ENCODE data around the gene ZMYND19.
A peak's percentile ranks its signal among the peaks of the same experiment; 100 is the strongest.

ZMYND19 gene

GRCh38 chr9:137582286-137582860 lies 7.9 kb downstream of the ZMYND19 start:
- Histone ChIP-seq H3K4me1 (ENCODE audit: control insufficient read depth in 1 of 2, insufficient read depth in 2 of 2, low read length in 2 of 2) (peaks cover 4 to 8% of the 10 kb centered on the region in 2 donors), H3K36me3 (ENCODE audit: control insufficient read depth in 1 of 2, insufficient read depth in 2 of 2, low read length in 2 of 2) (peaks cover 20 to 41% of the 10 kb centered on the region in 2 donors), H3K27me3 (ENCODE audit: low read depth, low read length) (no peaks in the 10 kb centered on the region), H3K4me3 (ENCODE audit: low read depth in 1 of 2, low read length in 2 of 2) (no peak overlapping the region), H3K9me3 (ENCODE audit: control insufficient read depth in 1 of 2, low read length in 2 of 2) (no peaks in the 10 kb centered on the region), H3K27ac (ENCODE audit: low read length) (no peak overlapping the region)

GRCh38 chr9:137581361-137582285 lies 8.7 kb downstream of the ZMYND19 start:
- Histone ChIP-seq H3K9me3 (ENCODE audit: control insufficient read depth in 1 of 2, low read length in 2 of 2) (no peaks in the 10 kb centered on the region), H3K4me1 (ENCODE audit: control insufficient read depth in 1 of 2, insufficient read depth in 2 of 2, low read length in 2 of 2) (peaks cover 4 to 16% of the 10 kb centered on the region in 2 donors), H3K27ac (ENCODE audit: low read length) (no peak overlapping the region), H3K27me3 (ENCODE audit: low read depth, low read length) (no peaks in the 10 kb centered on the region), H3K4me3 (ENCODE audit: low read depth in 1 of 2, low read length in 2 of 2) (no peak overlapping the region), H3K36me3 (ENCODE audit: control insufficient read depth in 1 of 2, insufficient read depth in 2 of 2, low read length in 2 of 2) (peaks cover 12 to 35% of the 10 kb centered on the region in 2 donors)

DNA sequence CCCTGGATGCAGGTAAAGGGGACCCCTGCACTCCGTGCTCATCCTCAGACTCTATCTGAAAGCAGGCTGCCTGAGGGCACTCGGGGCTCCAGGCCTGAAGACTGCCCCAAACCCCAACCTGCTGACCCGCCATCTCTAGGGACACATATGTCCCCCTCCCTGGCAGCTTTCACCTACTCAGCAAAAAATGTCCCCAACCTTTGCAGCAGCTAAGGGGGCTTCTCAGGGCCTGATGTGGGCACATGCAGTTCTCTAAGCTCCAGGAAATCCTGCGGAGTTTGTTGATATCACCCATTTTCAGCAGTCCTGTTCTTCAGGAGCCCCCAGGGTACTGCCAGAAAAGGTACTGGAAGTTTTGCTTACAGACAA lies 9.4 kb downstream of the ZMYND19 start:
- Histone ChIP-seq H3K36me3 (ENCODE audit: control insufficient read depth in 1 of 2, insufficient read depth in 2 of 2, low read length in 2 of 2) (peaks cover 12 to 35% of the 10 kb centered on the region in 2 donors), H3K4me1 (ENCODE audit: control insufficient read depth in 1 of 2, insufficient read depth in 2 of 2, low read length in 2 of 2) (peaks cover 4 to 23% of the 10 kb centered on the region in 2 donors), H3K4me3 (ENCODE audit: low read depth in 1 of 2, low read length in 2 of 2) (no peak overlapping the region), H3K27me3 (ENCODE audit: low read depth, low read length) (no peaks in the 10 kb centered on the region), H3K27ac (ENCODE audit: low read length) (no peak overlapping the region), H3K9me3 (ENCODE audit: control insufficient read depth in 1 of 2, low read length in 2 of 2) (no peaks in the 10 kb centered on the region)

DNA sequence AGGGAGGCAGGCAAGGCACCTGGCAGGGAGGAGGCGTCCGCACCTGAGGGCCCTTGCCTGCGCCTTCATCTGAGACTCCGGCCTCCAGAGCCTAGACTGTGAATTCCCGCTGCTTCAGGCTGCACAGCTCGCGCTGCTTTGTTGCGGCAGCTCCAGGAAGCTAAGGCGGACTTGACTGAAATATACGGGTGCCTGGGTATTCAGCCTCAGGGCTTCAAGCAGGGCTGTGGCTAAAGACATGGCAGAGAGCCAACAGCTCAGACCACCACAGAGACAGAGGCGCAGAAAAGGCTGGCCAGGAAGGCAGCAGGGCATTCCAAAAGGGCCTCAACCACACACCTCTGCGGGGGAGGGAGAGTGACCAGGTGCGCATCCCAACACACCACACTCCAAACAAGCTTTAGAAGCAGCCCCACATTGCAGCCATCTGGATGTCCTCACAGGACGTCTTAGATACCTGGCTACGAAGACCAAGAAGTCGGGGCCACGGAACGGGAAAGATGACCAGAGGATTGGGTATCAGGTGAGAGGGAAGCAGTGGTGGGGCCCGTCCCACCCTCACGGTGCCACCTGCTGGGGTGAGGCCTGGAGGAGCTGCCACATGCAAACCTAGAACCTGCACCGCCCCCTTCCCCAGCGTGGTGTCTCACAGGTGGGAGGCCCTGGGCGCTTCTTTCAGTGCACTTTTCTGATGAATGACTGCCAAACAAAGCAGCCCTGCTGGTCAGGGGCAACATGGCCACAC lies 9.9 kb downstream of the ZMYND19 start:
- H3K9me3 ChIP-seq (ENCODE audit: control insufficient read depth in 1 of 2, low read length in 2 of 2): no peaks in the 10 kb centered on the region
- H3K27me3 ChIP-seq (ENCODE audit: low read depth, low read length): no peaks in the 10 kb centered on the region
- H3K27ac ChIP-seq (ENCODE audit: low read length): no peak overlapping the region
- H3K4me1 ChIP-seq (ENCODE audit: control insufficient read depth in 1 of 2, insufficient read depth in 2 of 2, low read length in 2 of 2): peaks cover 4 to 25% of the 10 kb centered on the region in 2 donors
- peaks cover 16 to 35% of the 10 kb centered on the region in 2 donors for H3K36me3 ChIP-seq (ENCODE audit: control insufficient read depth in 1 of 2, insufficient read depth in 2 of 2, low read length in 2 of 2)
- no peak overlapping the region for H3K4me3 ChIP-seq (ENCODE audit: low read depth in 1 of 2, low read length in 2 of 2)

DNA sequence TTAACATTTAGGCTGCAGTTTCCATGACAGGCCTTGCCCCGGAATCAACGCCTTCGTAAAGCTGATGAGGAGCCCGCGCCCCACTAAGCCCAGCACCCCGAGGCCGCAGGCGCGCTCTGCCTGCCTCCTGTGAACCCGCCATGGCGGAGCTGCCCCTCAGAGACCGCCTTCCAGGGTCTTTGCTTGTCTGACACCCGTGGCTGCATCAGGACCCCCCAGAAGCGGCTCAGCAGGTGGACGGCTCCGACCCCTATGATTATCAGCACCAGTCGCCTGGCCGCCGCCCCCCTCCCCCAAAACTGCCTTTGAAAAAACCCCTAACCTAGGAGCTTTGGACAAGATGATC lies 11.1 kb downstream of the ZMYND19 start:
- Histone ChIP-seq H3K4me1 (ENCODE audit: control insufficient read depth in 1 of 2, insufficient read depth in 2 of 2, low read length in 2 of 2) (peaks cover 4 to 25% of the 10 kb centered on the region in 2 donors), H3K36me3 (ENCODE audit: control insufficient read depth in 1 of 2, insufficient read depth in 2 of 2, low read length in 2 of 2) (peaks cover 27 to 46% of the 10 kb centered on the region in 2 donors), H3K9me3 (ENCODE audit: control insufficient read depth in 1 of 2, low read length in 2 of 2) (no peaks in the 10 kb centered on the region), H3K27ac (ENCODE audit: low read length) (no peak overlapping the region), H3K27me3 (ENCODE audit: low read depth, low read length) (no peaks in the 10 kb centered on the region), H3K4me3 (ENCODE audit: low read depth in 1 of 2, low read length in 2 of 2) (peak overlapping the region; percentile 60 to 91)

- Histone ChIP-seq H3K27me3 (ENCODE audit: low read depth, low read length) (no peaks in the 10 kb centered on the region), H3K4me1 (ENCODE audit: control insufficient read depth in 1 of 2, insufficient read depth in 2 of 2, low read length in 2 of 2) (peaks cover 4 to 25% of the 10 kb centered on the region in 2 donors), H3K9me3 (ENCODE audit: control insufficient read depth in 1 of 2, low read length in 2 of 2) (no peaks in the 10 kb centered on the region), H3K27ac (ENCODE audit: low read length) (no peak within 1 kb of the TSS), H3K4me3 (ENCODE audit: low read depth in 1 of 2, low read length in 2 of 2) (peak within 1 kb of the TSS; percentile 60 to 91), H3K36me3 (ENCODE audit: control insufficient read depth in 1 of 2, insufficient read depth in 2 of 2, low read length in 2 of 2) (peaks cover 29 to 52% of the 10 kb centered on the region in 2 donors)
Observed at GRCh38 chr9:137578518-137579258, 11.6 kb downstream of the ZMYND19 start, which contains the start of gene DPH7. Gene DPH7, minus strand, starts transcription at chr9:137578925. Its CDS starts 148 bp downstream, at chr9:137578777.

- Histone ChIP-seq H3K36me3 (ENCODE audit: control insufficient read depth in 1 of 2, insufficient read depth in 2 of 2, low read length in 2 of 2) (peaks cover 29 to 44% of the 10 kb centered on the region in 2 donors), H3K4me3 (ENCODE audit: low read depth in 1 of 2, low read length in 2 of 2) (no peak overlapping the region), H3K27ac (ENCODE audit: low read length) (no peak overlapping the region), H3K27me3 (ENCODE audit: low read depth, low read length) (no peaks in the 10 kb centered on the region), H3K9me3 (ENCODE audit: control insufficient read depth in 1 of 2, low read length in 2 of 2) (no peaks in the 10 kb centered on the region), H3K4me1 (ENCODE audit: control insufficient read depth in 1 of 2, insufficient read depth in 2 of 2, low read length in 2 of 2) (peaks cover 4 to 25% of the 10 kb centered on the region in 2 donors)
Observed at GRCh38 chr9:137575716-137576411, 14.4 kb downstream of the ZMYND19 start.

- H3K4me1 ChIP-seq (ENCODE audit: control insufficient read depth in 1 of 2, insufficient read depth in 2 of 2, low read length in 2 of 2): peaks cover 4 to 25% of the 10 kb centered on the region in 2 donors
- no peak overlapping the region for H3K4me3 ChIP-seq (ENCODE audit: low read depth in 1 of 2, low read length in 2 of 2)
- peaks cover 29 to 48% of the 10 kb centered on the region in 2 donors for H3K36me3 ChIP-seq (ENCODE audit: control insufficient read depth in 1 of 2, insufficient read depth in 2 of 2, low read length in 2 of 2)
- H3K9me3 ChIP-seq (ENCODE audit: control insufficient read depth in 1 of 2, low read length in 2 of 2): no peaks in the 10 kb centered on the region
- no peaks in the 10 kb centered on the region for H3K27me3 ChIP-seq (ENCODE audit: low read depth, low read length)
- H3K27ac ChIP-seq (ENCODE audit: low read length): no peak overlapping the region
Observed at GRCh38 chr9:137575364-137575715, 15.0 kb downstream of the ZMYND19 start.

DNA sequence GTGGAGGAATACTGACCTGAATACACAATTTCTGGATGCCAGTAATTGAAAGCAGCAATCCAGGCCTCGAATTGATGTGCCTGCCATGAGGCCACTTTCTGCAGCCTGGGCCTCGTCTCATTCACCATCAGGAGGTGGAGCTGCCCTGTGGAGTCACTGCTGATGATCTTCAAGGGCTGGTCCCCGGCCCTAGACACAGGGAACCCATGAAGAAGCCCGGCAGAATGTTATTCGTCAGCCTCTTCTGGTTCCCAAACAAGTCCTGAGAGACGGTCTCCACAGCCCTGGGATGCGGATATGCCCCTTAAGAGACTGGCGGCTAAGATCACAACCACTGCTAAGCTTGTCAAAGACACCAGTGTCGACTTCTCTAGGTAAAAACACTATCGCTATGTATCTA lies 16.1 kb downstream of the ZMYND19 start:
- H3K4me1 ChIP-seq (ENCODE audit: control insufficient read depth in 1 of 2, insufficient read depth in 2 of 2, low read length in 2 of 2): peaks cover 4 to 25% of the 10 kb centered on the region in 2 donors
- no peak overlapping the region for H3K4me3 ChIP-seq (ENCODE audit: low read depth in 1 of 2, low read length in 2 of 2)
- no peak overlapping the region for H3K27ac ChIP-seq (ENCODE audit: low read length)
- H3K36me3 ChIP-seq (ENCODE audit: control insufficient read depth in 1 of 2, insufficient read depth in 2 of 2, low read length in 2 of 2): peaks cover 29 to 48% of the 10 kb centered on the region in 2 donors
- H3K27me3 ChIP-seq (ENCODE audit: low read depth, low read length): no peaks in the 10 kb centered on the region
- no peaks in the 10 kb centered on the region for H3K9me3 ChIP-seq (ENCODE audit: control insufficient read depth in 1 of 2, low read length in 2 of 2)

DNA sequence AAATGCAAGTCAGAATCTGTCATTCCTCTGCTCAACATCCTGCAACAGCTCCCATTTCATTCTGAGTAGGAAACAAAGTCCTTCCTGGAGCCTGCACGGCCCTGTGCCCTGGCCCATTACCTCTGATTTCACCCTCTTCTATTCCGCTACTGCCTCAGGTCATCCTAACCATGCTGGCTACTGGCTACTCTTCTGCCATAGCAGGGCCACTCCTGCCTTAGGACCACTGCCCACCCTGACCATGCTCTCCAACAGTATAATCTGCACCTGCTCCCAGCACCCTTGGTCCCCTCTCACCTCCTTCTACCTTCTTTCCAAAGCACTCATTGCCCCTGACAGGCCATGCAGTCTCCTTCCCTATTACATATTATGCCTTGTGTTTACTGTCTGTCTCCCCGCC lies 19.7 kb downstream of the ZMYND19 start:
- Histone ChIP-seq H3K27me3 (ENCODE audit: low read depth, low read length) (no peaks in the 10 kb centered on the region), H3K4me3 (ENCODE audit: low read depth in 1 of 2, low read length in 2 of 2) (no peak overlapping the region), H3K4me1 (ENCODE audit: control insufficient read depth in 1 of 2, insufficient read depth in 2 of 2, low read length in 2 of 2) (no peaks in the 10 kb centered on the region), H3K36me3 (ENCODE audit: control insufficient read depth in 1 of 2, insufficient read depth in 2 of 2, low read length in 2 of 2) (peaks cover 27 to 37% of the 10 kb centered on the region in 2 donors), H3K9me3 (ENCODE audit: control insufficient read depth in 1 of 2, low read length in 2 of 2) (no peaks in the 10 kb centered on the region), H3K27ac (ENCODE audit: low read length) (no peak overlapping the region)

All from muscle layer of duodenum (tissue), 2 donors.